ENCODE measurements around the gene TPRKB.
"Not testable (repeated sequence)": the region's sequence is repeated elsewhere in the genome, so short reads cannot be mapped to it uniquely, and the experiment has no call there.

The TPRKB gene

DNA sequence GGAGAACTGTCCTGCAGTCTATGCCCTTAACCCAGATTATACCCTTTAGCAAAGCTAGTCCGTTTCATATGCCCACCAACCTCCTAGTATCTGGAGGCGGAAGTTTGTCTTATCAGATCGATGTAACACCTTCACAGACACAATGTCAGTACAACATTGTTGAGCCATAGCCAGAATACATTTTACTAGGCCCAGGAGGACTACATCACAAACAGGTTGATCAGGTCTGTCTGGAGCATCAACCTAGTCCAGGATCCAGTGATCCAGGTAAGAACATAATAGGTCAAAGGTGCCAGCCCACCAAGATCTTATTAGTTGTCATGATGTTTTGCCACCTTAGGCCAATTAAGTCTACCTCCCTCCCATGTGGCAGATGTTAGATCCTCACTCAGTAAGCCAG lies 2.0 kb upstream of the TPRKB start:
- DNase-seq (ENCODE audit: low read depth in 2 of 2), result no peak

- no peak for DNase-seq (ENCODE audit: low read depth in 2 of 2)
These were observed 767 bp downstream of the TPRKB start for GRCh38 chr2:73736378-73736777.

DNA sequence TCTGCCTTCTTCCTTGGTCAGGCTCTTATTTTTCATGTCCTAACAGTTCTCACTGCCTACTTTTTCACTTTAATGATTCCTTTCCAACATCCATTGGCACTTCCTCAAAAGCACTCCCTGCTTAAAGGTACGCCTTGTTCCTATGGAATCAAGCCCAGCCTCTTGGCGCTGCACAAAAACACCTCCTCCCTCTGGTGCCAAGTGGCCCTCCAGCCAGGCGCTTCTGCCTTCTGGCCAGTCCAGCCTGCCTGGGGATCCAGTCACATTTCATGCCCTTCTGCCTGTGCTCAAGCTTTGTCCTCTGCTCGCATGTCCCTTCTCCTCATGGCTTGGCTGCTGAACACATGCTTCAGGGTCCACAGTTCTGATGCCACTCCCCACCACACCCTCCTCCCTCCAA lies 6.3 kb downstream of the TPRKB start:
- no peak for DNase-seq (ENCODE audit: low read depth in 2 of 2)

GRCh38 chr2:73728711-73729110 lies 8.4 kb downstream of the TPRKB start:
- no peak for DNase-seq (ENCODE audit: low read depth in 2 of 2)

GRCh38 chr2:73728043-73728442 lies 9.1 kb downstream of the TPRKB start:
- DNase-seq (ENCODE audit: low read depth in 2 of 2), result no peak

DNA sequence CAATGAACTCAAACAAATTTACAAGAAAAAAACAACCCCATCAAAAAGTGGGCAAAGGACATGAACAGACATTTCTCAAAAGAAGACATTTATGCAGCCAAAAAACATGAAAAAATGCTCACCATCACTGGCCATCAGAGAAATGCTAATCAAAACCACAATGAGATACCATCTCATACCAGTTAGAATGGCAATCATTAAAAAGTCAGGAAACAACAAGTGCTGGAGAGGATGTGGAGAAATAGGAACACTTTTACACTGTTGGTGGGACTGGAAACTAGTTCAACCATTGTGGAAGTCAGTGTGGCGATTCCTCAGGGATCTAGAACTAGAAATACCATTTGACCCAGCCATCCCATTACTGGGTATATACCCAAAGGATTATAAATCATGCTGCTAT lies 10.5 kb downstream of the TPRKB start:
- not testable (repeated sequence) for DNase-seq (ENCODE audit: low read depth in 2 of 2)

- DNase-seq (ENCODE audit: low read depth in 2 of 2), result no peak
These were observed 18.1 kb downstream of the TPRKB start for GRCh38 chr2:73718851-73719621.

- DNase-seq (ENCODE audit: low read depth in 2 of 2), result no peak
These were observed 18.7 kb downstream of the TPRKB start for GRCh38 chr2:73718421-73718820.

GRCh38 chr2:73717695-73718094 lies 19.4 kb downstream of the TPRKB start:
- not testable (repeated sequence) for DNase-seq (ENCODE audit: low read depth in 2 of 2)

- DNase-seq (ENCODE audit: low read depth in 2 of 2), result no peak
These were observed 19.9 kb downstream of the TPRKB start for GRCh38 chr2:73717251-73717606.

DNA sequence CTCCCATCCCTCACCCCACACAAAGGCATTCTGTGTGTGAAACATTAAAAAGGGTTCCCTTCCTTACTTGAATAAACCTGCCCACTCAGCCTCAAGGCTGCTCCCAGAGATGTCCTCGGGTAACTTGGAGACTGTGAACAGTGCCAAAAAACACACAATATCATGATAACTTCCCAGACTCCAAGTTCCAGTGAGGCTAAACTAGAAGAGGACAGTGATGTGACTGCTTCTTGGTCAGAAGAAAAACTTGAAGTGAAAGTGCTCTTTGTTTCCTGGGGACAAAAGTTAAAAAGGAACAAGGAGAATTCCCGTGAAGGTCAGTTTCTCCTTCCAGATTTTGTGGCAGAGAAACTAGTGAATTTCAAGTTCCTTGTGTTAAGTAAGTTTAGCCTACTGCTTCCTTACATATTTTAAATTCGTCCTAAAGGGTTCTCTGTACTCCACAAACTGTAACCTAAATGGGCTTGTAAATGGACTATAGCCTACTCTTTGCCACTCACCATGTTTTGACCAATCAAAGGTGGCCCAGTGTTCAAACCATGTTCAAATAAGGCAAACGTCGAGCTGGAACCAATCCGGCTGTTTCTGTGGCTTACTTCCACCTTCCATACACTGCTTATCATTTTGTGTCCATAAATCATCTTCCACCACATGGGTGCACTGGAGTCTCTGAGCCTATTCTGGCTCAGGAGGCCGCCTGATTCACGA lies 20.4 kb downstream of the TPRKB start:
- no peak for DNase-seq (ENCODE audit: low read depth in 2 of 2)

GRCh38 chr2:73714091-73714490 lies 23.1 kb downstream of the TPRKB start:
- DNase-seq (ENCODE audit: low read depth in 2 of 2), result no peak

- DNase-seq (ENCODE audit: low read depth in 2 of 2), result no peak
These were observed 28.6 kb downstream of the TPRKB start for GRCh38 chr2:73708527-73708926.

GRCh38 chr2:73707636-73708035 lies 29.5 kb downstream of the TPRKB start:
- no peak for DNase-seq (ENCODE audit: low read depth in 2 of 2)

DNA sequence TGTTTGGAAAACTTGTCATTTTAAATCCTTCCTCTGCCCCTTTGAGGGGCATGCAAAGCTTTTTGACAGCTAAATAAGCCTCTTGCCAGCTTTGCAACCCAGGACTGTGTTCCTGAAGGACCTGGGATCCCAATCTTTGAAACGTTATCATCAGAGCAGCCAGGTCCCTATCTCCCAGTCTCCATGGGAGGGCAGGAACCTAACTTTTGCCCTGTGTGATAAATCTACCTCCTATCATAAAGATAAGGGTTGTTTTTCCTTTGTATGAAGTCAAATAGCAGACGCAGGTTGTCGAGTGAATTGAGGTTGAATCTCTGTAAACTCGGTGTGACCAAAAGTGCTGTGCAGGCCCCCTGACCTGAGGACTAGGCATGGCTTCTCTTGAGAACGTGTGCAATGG lies 30.1 kb downstream of the TPRKB start:
- no peak for DNase-seq (ENCODE audit: low read depth in 2 of 2)

- DNase-seq (ENCODE audit: low read depth in 2 of 2), result no peak
These were observed 32.1 kb downstream of the TPRKB start for GRCh38 chr2:73705091-73705490.

DNA sequence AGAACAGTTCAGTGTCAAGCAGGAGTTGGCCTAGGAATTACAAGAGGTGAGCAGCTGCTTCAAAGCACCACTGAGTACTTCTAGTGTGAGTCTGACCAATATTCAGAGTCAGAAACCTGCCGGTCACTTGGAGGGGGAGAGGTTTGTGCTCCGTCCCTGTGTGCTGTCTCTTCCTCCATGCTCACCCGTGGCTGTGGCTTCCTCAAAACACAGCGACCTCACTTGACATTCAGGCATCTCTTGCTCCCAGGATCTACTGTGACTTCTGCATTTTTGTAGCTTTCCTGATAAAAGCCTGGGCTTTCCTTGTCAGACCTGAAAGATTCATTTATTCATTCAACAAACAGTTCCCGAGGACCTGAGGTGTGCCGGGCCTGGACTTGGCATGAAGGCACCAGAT lies 32.9 kb downstream of the TPRKB start:
- no peak for DNase-seq (ENCODE audit: low read depth in 2 of 2)

DNA sequence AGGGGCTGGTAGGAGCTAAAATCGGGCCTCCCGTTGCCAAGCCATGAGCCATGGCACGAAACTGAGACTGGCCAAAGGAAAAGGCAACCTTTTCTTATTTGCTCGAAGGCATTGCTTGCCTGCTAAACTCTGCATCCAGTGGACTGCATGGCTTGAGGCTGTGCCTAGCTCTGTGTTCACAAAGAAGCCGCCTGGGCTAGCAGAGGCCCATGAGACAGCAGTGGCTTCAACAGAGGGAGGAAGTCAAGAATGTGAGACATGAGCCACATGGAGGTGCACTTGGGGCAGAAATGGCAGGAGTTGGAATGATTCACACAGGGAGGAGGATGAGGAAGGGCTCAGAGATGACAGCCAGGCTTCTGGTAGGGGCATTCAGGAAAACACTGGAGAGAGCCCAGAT lies 33.5 kb downstream of the TPRKB start:
- no peak for DNase-seq (ENCODE audit: low read depth in 2 of 2)

DNA sequence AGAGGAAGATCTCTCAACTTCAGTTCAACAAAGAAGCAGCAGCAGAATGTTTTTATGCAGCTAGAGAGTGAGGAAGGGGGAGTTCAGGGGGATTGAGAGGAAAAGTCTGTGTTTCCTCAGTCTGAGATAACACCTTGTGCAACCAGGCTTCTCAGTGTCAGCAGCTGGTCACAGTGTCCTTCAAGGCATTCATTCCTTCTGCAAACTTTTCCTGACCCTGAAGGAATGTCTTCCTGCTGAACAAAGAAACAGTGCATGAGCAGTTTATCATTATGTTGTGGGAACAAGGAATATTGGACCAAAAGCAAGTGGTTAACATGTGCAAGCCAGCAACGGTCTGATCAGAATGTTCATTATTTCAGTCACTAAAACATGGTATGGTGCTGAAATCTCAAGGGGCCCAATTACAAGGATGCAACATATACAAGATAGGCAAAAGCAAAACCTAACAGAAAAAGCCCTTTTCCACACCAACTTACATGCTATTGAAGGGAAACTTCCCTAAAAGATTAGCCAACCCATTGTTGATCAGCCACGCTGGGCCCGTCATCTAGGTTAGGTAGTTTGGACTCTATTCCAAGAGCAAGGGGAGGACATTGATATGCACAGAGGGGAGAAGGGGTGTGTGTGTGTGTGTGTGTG lies 34.2 kb downstream of the TPRKB start:
- not testable (repeated sequence) for DNase-seq (ENCODE audit: low read depth in 2 of 2)

DNA sequence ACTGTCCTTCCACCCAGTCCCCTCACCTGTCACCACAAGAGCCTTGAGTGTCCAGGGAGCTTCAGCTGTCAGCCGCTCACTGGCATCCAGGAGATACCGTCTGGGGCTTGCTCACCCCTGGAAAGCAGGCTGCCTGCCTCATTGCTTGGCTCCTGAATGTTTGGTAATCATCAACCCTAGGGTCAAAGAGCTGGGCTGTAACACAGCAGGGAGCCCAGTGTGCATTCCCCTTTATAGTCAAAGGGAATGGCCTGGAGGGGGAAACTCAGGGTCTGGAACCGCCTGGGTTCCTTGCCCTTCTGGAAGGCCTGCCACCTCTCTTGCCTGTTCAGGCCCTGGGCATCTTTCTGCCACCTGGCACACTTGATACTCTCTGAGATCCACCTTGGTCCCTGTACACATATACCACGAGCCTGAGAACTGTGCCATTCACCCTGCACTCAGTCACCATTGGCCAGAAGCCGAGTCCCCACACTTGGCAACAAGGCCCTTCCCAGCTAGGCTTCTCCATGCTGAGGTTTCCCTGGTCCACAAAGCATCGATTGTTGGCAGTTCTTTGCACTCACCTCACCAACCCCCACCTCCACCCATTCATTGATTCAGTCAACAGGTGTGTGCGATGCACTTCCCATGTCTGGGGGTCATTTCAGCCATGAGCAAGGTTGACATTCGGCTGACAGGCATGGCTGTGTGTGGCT lies 35.0 kb downstream of the TPRKB start:
- DNase-seq (ENCODE audit: low read depth in 2 of 2), result no peak

GRCh38 chr2:73701448-73701765 lies 35.7 kb downstream of the TPRKB start:
- DNase-seq (ENCODE audit: low read depth in 2 of 2), result not testable (repeated sequence)

- no peak for DNase-seq (ENCODE audit: low read depth in 2 of 2)
These were observed 36.3 kb downstream of the TPRKB start for GRCh38 chr2:73700661-73701447.
